Caco-2 (cell line): ENCODE measurements around the gene SELENBP1. TPM values are rescaled to one million over a fixed set of nuclear protein-coding genes. Genes with fewer than 3 reads are reported as not detected.

Experiments
- BruUV-seq: library from RNA; stranded (reverse); fragments of 400-500 nt; replicated peaks from 2 replicates; lab custom pipeline; 2021; lab: Mats Ljungman, UMichigan
- CTCF ChIA-PET: fragments of 300-600 bp; sonication (Branson Sonifier 250); formaldehyde crosslinking; loops from one replicate; lab custom pipeline; 2022; ENCODE audit warnings: antibody characterized with exemption; lab: Charles Lee
- POLR2A ChIA-PET: fragments of 300-600 bp; sonication (Branson Sonifier 250); formaldehyde crosslinking; loops from one replicate; lab custom pipeline; 2022; ENCODE audit warnings: antibody characterized with exemption; lab: Charles Lee
- DNase-seq, 2 experiments: peaks; one replicate each; pipeline versions ENCODE4 v3.0.0 to v3.0.0-alpha.2; 2020 to 2022
- H3K27me3 ChIP-seq: replicated peaks from 2 replicates; pipeline ENCODE4 v1.6.0; 2011; ENCODE audit warnings: low read length; ENCODE audit not compliant: control insufficient read depth, insufficient read depth
- H3K36me3 ChIP-seq: 2 replicates; pipeline ENCODE4 v1.5.1; 2011; ENCODE audit warnings: low read length; ENCODE audit not compliant: control insufficient read depth, insufficient read depth
- H3K4me1 ChIP-seq: fragments of 250-450 bp; sonication (Bioruptor Pico); 2 replicates; pipeline ENCODE4 v1.5.1; 2020; ENCODE audit warnings: mild to moderate bottlenecking
- H3K4me3 ChIP-seq: 2 replicates; pipeline ENCODE4 v1.5.1; 2011; ENCODE audit warnings: low read depth, mild to moderate bottlenecking, control low read depth, low read length
- H3K9me3 ChIP-seq: fragments of 250-450 bp; sonication (Bioruptor Pico); 2 replicates; pipeline ENCODE4 v1.5.1; 2020; ENCODE audit warnings: mild to moderate bottlenecking, moderate library complexity
- H3K27ac Mint-ChIP-seq: one replicate; pipeline ENCODE4 v1.8.0; 2022; ENCODE audit warnings: mixed read lengths; ENCODE audit not compliant: unreplicated experiment
- H3K27me3 Mint-ChIP-seq: one replicate; pipeline ENCODE4 v1.8.0; 2022; ENCODE audit warnings: mixed read lengths; ENCODE audit not compliant: insufficient read depth, unreplicated experiment
- H3K36me3 Mint-ChIP-seq: one replicate; pipeline ENCODE4 v1.8.0; 2022; ENCODE audit warnings: mild to moderate bottlenecking, mixed read lengths; ENCODE audit not compliant: insufficient read depth, unreplicated experiment
- H3K4me1 Mint-ChIP-seq: one replicate; pipeline ENCODE4 v1.8.0; 2022; ENCODE audit warnings: low read depth, mixed read lengths; ENCODE audit not compliant: unreplicated experiment
- H3K4me3 Mint-ChIP-seq: one replicate; pipeline ENCODE4 v1.8.0; 2022; ENCODE audit warnings: mild to moderate bottlenecking, moderate library complexity, mixed read lengths; ENCODE audit not compliant: unreplicated experiment
- H3K9me3 Mint-ChIP-seq: one replicate; pipeline ENCODE4 v1.8.0; 2022; ENCODE audit warnings: mixed read lengths; ENCODE audit not compliant: unreplicated experiment
- CTCF ChIP-seq, 2 experiments: fragments of 200-600 bp in 1 of 2; IDR thresholded peaks; 1 replicate in 1 of 2; 2 replicates in 1 of 2; pipeline versions ENCODE4 v1.5.1 to v1.8.0; 2011 to 2022; ENCODE audit warnings: antibody characterized with exemption in 1 of 2, control low read depth in 1 of 2, inconsistent platforms in 1 of 2, low read depth in 1 of 2, low read length in 1 of 2, mild to moderate bottlenecking in 1 of 2, moderate library complexity in 1 of 2; ENCODE audit not compliant: insufficient read depth in 1 of 2, severe bottlenecking in 1 of 2, unreplicated experiment in 1 of 2
- intact Hi-C: fragments of 100-400 bp; cut with micrococcal nuclease; formaldehyde crosslinking; loops from one replicate; pipeline ENCODE4 v1.10.0; 2022; ENCODE audit not compliant: unreplicated experiment
- total RNA-seq: library from RNA; stranded (reverse); gene quantifications from 2 replicates; pipeline ENCODE4 v1.2.3, GENCODE V29; 2022

SELENBP1 gene
- total RNA-seq, 1 experiment from 2014 or later = 18.5 TPM

DNA sequence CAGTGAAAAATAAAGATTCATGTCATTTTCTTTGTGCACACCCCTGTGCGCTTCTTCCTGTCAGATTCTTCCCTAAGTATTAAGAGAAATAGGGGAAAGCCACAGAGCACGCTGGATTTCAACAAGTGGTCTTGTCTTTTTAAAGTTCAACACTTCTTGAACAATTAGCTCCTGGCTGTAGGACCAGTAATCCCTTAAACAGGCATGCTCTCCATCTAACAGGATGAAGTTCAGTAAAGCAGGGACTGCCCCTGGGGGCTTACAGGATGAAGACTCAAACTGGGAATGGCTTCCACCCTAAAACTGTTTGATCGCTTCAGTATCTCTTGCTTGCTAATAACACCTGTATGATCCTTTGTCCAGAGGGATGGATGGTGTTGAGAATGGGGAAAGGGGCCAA lies 31.1 kb upstream of the SELENBP1 start:
- peaks cover 7% of the 10 kb centered on the region for H3K4me1 ChIP-seq
- Mint-ChIP-seq H3K4me3 (no peak overlapping the region), H3K36me3 (peaks cover 83% of the 10 kb centered on the region), H3K27me3 (no peaks in the 10 kb centered on the region), H3K9me3 (no peaks in the 10 kb centered on the region), H3K27ac (no peak overlapping the region), H3K4me1 (peaks cover 13% of the 10 kb centered on the region)
- no TSS peak for BruUV-seq
- TF ChIP-seq CTCF (IDR thresholded peaks at IDR 0.05; ENCODE audit: insufficient read depth in 1 of 2, low read depth in 1 of 2, low read length in 1 of 2, severe bottlenecking in 1 of 2, unreplicated experiment in 1 of 2) = no peak
- DNase-seq = no peak
- peaks cover 8% of the 10 kb centered on the region for H3K36me3 ChIP-seq
- H3K4me3 ChIP-seq = no peak overlapping the region
- no peaks in the 10 kb centered on the region for H3K9me3 ChIP-seq
- ChIA-PET CTCF (no interaction called here), POLR2A (no interaction called here)
- intact Hi-C loops = loop anchor here (10.0 kb wide), 1 partner anchor 99 kb away; no protein-coding TSS in a partner anchor
- no peaks in the 10 kb centered on the region for H3K27me3 ChIP-seq

DNA sequence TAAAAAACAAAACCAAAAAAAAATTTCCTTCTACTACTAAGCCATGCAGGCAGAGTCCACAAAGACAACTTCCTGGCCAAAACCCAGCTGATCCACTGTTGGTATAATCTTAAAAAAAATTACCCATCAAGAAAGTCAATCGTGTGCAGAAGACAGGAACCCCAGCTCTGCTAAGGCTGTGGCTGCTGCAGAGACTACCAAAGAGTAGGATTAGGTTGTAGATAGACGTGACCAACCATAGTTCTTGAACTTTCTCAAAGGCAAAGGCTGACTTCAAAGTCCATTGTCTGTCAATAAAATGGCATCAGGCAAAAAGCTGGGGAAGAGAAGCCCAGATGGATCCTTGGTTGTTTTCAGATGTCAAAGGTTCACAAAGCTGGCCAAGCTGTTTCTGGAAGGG lies 30.3 kb upstream of the SELENBP1 start:
- CTCF ChIA-PET = interaction anchor here (1.2 kb wide), 1 partner anchor 62 kb away, joined by 5 read pairs; no protein-coding TSS in a partner anchor
- no peak overlapping the region for H3K4me3 Mint-ChIP-seq
- DNase-seq = no peak

DNA sequence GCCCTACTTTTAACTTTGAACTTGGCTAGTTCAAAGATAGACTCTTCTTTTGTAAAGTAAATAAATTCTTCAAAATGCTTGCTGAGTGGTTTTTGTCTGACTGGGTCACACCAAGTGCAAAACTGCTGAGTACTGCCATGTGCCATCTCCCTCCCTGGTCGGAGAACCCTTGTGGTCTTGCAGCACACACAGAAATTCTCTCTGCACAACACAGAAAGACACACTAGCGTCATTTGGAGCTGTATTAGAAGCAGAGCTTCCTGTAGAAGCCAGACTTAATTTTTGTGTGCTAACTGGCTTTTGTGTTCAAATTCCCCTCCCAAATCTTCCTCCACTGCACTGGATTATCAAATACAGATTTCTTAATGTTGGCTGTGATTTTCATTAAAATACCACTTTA lies 29.4 kb upstream of the SELENBP1 start:
- intact Hi-C loops = loop anchor here (10.0 kb wide), 1 partner anchor 97 kb away; no protein-coding TSS in a partner anchor
- H3K4me1 ChIP-seq = peaks cover 7% of the 10 kb centered on the region
- H3K4me3 Mint-ChIP-seq = no peak overlapping the region
- H3K9me3 Mint-ChIP-seq = no peaks in the 10 kb centered on the region
- POLR2A ChIA-PET = interaction anchor here (0.7 kb wide), 1 partner anchor 22 kb away, joined by 3 read pairs; no protein-coding TSS in a partner anchor
- H3K27me3 ChIP-seq = no peaks in the 10 kb centered on the region
- peaks cover 73% of the 10 kb centered on the region for H3K36me3 Mint-ChIP-seq
- H3K9me3 ChIP-seq = no peaks in the 10 kb centered on the region
- H3K4me3 ChIP-seq = no peak overlapping the region
- H3K4me1 Mint-ChIP-seq = peaks cover 13% of the 10 kb centered on the region
- CTCF ChIA-PET = interaction anchor here (0.6 to 1.2 kb wide), 2 partner anchors 61 to 121 kb away, joined by 4 to 5 read pairs; no protein-coding TSS in a partner anchor
- no TSS peak for BruUV-seq
- H3K36me3 ChIP-seq = peaks cover 6% of the 10 kb centered on the region
- no peak overlapping the region for H3K27ac Mint-ChIP-seq
- H3K27me3 Mint-ChIP-seq = no peaks in the 10 kb centered on the region
- no peak for DNase-seq
- TF ChIP-seq CTCF (IDR thresholded peaks at IDR 0.05; ENCODE audit: insufficient read depth in 1 of 2, low read depth in 1 of 2, low read length in 1 of 2, severe bottlenecking in 1 of 2, unreplicated experiment in 1 of 2) = no peak

More for the DNA sequence above, 30.3 kb upstream of the SELENBP1 start:
- peaks cover 7% of the 10 kb centered on the region for H3K4me1 ChIP-seq
- Mint-ChIP-seq H3K9me3 (no peaks in the 10 kb centered on the region), H3K27me3 (no peaks in the 10 kb centered on the region), H3K4me1 (peaks cover 13% of the 10 kb centered on the region), H3K27ac (no peak overlapping the region), H3K36me3 (peaks cover 82% of the 10 kb centered on the region)
- peaks cover 6% of the 10 kb centered on the region for H3K36me3 ChIP-seq
- H3K27me3 ChIP-seq = no peaks in the 10 kb centered on the region
- no TSS peak for BruUV-seq
- TF ChIP-seq CTCF (IDR thresholded peaks at IDR 0.05; ENCODE audit: insufficient read depth in 1 of 2, low read depth in 1 of 2, low read length in 1 of 2, severe bottlenecking in 1 of 2, unreplicated experiment in 1 of 2) = no peak
- POLR2A ChIA-PET = no interaction called here
- no peaks in the 10 kb centered on the region for H3K9me3 ChIP-seq
- intact Hi-C loops = loop anchor here (10.0 kb wide), 1 partner anchor 98 kb away; no protein-coding TSS in a partner anchor
- H3K4me3 ChIP-seq = no peak overlapping the region
